Measurements from ENCODE around the gene PNPLA2.

The PNPLA2 gene, protein sequence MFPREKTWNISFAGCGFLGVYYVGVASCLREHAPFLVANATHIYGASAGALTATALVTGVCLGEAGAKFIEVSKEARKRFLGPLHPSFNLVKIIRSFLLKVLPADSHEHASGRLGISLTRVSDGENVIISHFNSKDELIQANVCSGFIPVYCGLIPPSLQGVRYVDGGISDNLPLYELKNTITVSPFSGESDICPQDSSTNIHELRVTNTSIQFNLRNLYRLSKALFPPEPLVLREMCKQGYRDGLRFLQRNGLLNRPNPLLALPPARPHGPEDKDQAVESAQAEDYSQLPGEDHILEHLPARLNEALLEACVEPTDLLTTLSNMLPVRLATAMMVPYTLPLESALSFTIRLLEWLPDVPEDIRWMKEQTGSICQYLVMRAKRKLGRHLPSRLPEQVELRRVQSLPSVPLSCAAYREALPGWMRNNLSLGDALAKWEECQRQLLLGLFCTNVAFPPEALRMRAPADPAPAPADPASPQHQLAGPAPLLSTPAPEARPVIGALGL

DNA sequence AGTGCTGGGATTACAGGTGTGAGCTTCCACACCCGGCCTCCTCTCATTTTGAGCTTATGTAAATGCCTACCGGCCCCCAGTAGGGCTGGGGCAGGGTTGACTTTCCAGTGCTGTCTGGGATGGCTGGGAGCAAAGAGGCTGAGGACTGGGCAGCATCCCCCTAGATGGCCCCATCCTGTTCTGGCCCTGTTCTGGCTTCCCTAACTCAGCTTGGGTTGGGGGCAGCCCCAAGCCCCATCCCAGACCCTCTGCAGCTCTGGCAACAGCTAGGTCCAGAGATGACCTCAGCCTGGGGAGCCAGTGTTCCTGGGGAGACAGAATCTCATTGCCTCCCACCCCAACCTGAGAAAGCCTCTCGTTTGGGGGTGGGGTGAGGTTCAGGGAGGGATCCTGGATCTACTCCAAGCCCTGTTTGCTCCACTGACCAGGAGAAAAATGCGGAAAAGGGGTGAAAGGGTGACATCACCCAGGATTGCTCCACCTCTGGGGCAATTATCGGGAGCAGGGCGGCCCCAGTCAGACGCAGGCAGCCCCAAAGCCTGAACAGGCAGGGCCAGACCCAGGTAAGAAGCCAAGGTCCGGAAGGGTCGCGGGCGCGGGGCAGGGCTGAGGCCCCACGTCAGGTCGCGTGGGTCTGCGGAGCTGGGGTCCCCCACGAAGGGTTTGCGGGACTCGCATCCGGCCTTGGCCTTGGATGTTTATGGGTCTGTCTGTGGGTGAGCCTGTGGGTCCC, at the start of gene PNPLA2:
TSS of gene PNPLA2 (plus strand) at position 519 of the 733 bp plus-strand sequence. CDS start 805 bp downstream, outside the sequence.
- no peak for DNase-seq

GRCh38 chr11:769887-770641, 48.6 kb upstream of the PNPLA2 start:
- DNase-seq: no peak

DNA sequence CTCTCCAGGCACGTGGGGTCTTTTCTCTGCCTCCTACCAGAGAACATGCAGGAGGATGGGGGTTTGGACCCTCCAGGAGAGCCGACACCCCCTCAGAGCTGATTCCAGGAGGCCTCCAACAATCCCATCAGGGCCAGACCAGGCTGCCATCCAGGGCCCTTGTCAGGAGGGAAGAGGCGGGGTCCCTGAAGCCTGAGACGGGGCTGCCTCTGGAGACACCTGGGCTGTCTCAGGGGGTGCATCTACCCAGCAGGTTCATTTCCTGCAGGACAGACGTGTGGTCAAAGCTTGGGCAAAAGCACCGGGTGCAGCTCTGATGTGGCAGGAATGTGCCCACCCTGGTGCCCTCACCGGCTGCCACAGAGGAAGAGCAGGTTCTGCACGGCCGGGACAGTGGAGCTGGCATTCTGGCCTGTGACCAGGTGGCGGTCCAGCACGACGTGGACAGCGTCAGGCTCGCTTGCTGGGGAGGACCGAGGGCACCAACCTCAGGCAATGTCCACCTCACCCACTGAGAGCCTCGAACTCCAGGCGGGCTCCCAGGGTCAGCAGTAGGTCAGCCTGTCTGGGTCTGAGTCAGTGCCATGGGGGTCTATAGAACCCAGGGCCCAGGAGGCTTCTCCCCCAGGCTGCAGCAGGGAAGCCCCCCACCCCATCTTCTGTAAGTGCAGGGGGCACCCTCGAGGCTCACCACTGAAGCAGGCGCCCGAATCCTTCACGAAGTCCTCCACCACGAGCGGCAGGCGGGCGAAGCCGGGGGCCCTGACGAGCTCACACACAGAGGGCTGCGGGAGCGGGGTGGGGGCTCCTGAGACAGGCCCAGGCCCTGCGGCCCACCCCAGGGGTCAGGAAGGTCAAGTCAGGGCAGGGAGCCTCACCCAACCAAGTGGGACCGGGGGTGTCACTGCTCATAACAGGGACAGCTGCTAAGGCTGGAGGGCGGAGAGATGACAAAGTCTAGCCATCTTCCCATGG, 47.8 kb upstream of the PNPLA2 start:
- no peak for DNase-seq

- no peak for DNase-seq
These were observed 47.0 kb upstream of the PNPLA2 start for GRCh38 chr11:771617-772204.

DNA sequence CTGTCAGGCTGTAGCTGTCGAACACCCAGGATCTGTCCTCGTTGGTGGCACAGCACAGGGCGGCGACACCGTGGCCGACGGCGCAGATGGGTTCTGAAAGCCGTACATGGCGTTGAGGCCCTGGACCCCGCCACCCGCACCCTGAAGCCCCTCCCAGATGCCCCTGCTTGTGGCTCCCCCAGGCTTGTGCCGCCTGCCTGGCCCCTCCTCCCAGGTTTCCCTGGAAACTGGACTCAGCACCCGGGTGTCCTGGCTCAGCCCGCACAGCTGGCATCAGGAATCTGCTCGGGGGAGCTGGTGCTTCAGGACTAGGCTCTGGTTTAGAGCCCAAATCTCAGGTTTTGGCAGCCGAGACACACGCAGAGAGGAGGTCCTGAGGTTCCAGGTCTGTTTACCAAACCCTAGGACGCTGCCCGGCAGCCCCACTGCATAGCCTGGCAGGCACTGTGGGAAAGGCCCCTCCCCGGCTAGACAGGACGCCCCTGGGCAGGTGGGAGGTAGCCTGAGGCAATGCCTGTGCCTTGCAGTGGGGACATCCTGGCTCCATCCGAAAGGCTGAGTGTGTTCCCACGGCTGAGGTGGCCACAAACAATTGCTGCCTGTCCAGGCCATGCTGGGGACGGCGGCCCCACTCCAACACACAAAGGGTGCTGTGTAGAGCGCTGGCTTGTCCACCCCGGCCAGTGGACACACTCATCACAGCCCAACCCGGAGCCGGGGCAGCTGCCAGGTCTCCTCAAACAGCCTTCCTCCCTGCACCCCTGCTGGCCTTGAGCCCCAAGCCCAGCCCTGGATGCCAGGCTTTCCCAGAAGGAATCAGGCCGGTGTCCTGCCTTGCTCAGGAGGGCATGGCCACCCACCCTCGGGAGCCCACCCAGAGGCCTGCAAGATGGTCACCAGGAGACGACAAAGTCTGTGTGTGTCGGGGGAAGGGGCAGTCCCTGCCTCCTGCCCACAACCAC, 46.0 kb upstream of the PNPLA2 start:
- DNase-seq: no peak

DNA sequence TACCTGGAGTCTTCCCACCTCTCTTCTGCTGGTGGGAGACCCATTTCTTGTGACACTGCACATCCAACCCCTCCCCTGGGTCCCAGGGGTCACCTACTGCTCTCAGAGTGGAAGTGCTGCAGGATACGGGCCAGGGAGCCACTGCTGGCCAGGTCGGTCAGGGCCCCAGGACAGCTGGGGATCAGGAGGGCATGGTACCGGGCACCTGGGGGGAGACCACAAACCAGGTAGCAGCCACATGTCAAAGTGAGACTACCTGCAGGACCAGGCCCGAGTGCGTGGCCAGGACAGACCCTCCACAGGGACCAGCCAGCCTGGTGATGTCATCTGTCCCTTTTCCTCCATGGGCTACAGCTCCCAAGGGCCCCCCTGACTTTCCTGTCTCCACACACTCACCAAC, 45.3 kb upstream of the PNPLA2 start:
- DNase-seq: no peak

- DNase-seq: no peak
These were observed 44.9 kb upstream of the PNPLA2 start for GRCh38 chr11:773830-774229.

DNA sequence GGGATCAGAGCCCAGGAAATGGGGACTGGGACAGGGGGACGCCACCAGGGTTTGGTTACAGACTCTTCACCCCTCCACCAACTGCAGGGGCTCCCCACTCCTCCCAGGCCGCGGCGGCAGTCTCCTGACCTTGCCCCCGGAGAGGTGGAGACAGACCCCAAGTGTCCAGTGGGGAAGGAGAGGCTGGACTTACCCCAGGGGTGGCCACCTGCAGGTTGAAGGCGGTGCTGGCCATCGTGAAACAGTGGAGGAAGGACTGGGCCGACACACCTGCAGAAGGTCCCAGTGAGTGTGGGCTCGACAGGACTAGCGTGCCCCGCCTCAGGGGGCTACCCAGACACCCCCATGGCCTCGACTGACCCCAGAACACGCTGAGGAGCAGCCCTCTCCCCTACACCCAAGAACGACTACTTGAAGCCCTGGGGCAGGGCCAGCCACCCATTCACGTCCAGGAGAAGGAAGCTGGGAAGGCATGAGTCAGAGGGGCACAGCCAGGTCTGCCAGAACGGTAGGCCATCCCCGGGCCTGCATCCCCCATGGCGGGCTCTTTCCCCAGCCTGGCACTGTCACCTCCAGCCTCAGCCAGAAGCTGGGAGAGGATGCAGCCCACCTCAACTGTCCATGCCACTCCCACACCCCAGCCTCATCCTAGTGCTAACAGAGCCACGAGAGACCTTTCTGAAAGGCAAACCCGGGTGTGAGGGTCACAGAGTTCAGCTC, 43.7 kb upstream of the PNPLA2 start:
- no peak for DNase-seq

DNA sequence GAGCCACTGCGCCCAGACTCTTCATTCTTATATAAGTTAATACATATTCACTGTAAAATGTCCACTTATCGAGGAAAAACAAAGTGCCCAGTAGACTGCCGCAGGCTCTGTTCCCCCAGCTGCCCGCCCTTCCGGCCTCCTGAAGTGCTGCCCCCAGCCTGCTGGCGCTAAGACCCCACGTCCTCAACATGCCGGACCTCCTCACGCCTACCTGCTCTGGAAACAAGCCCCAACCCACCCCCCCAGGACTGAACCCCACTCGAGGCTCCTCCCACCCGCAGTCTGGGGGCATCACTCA, 42.5 kb upstream of the PNPLA2 start:
- DNase-seq: no peak

- peak in 1 of 2 experiments; percentile 79 for DNase-seq
These were observed 42.0 kb upstream of the PNPLA2 start for GRCh38 chr11:776561-777287.

- peak in 1 of 2 experiments; percentile 97 for DNase-seq
These were observed 41.1 kb upstream of the PNPLA2 start, which contains the start of gene GATD1 for GRCh38 chr11:777288-778255. TSS of gene GATD1 (minus strand) at chr11:777487. CDS start at chr11:777462, 25 bp downstream.

DNA sequence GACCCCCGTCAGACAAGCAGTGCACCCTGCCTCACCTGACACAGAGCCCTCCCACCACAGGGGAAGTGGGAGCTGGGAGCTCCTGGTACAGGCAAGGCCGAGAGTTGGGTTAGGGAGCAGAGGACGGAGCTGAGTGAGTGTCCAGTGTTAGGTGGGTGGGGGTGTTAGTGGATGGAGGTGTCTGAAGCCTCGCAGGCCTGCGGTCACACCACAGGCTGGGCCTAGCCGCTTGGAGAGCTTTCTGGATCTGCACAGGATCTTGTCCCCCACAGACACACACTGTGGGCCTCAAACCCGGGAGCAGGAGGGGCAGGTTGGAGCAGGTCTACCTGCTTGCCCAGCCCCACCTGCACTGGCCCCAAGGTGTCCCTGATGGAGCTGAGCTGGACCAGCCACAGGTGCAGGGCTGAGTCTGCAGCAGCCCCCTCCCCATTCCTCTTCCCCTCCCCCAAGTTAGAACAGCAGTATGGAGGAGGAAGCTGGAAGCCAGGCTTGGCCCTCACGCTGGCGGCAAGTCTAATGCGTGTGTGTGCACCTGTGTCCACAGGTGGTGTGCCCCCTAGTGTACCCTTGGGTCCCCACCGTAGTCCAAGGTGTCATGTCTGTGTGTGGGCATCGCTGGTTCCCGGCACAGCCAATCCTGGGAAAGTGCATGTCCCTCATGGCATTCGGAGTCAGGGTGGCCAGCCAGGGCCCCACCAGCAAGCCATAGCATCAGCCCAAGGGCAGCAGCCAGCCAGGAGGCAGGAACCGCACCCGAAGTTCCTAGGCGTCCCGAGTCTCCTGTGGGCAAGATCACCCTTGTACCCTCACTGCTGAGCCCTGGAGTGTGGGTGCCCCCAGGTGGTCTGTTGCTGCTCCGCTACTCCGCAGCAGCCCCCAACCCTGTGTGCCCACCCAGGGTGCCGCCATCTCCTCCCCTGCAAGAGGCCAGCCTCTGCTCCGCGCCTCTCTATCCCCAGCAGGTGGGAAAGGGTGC, 39.4 kb upstream of the PNPLA2 start:
- DNase-seq: no peak

DNA sequence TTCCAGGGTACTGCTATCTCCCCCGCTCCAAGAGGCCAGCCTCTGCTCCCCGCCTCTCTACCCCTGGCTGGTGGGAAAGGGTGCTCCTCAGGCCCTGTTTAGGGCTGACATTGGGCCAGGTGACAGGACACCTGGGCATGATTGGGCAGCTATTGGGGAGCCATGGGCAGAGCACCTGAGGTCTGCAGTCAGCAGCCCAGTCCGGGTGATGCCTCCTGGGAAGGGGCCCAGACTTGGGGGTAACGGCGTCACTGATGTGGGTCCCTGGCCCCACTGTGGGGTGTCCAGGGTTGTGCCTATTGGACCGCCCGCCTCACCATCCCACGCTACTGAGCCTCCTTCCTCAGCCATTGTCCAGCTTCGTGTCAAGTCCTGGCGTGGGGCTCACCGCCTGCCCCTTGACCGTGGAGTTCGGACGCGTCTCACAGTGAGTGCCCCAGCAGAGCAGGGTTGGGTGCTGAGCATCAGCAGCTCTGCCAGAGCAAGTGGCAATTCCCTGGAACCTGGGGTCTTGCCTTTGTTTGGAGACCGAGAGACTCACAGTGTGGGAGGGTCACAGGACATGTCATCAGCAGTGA, 38.7 kb upstream of the PNPLA2 start:
- no peak for DNase-seq

- no peak for DNase-seq
These were observed 36.2 kb upstream of the PNPLA2 start for GRCh38 chr11:782264-783174.

- peak; percentile 84 to 97 for DNase-seq
These were observed 35.1 kb upstream of the PNPLA2 start for GRCh38 chr11:783581-784015.

All from NCI-H526 (cell line).